GM12878 (cell line): ENCODE results near the gene PPRC1.

Experiments
- CREB1 ChIP-seq: IDR thresholded peaks from 2 replicates; pipeline ENCODE4 v1.6.1; 2012; ENCODE audit warnings: low read depth, mild to moderate bottlenecking, inconsistent platforms
- POLR2AphosphoS2 ChIP-seq: IDR thresholded peaks from 2 replicates; pipeline ENCODE4 v1.6.1; 2011; ENCODE audit warnings: low read depth, mild to moderate bottlenecking, low read length, improper control_type of control experiment, moderate library complexity
- RB1 ChIP-seq: fragments of 450-650 bp; formaldehyde crosslinking; IDR thresholded peaks from 2 replicates; pipeline ENCODE4 v1.6.1; 2017; ENCODE audit warnings: mild to moderate bottlenecking, borderline replicate concordance

DNA sequence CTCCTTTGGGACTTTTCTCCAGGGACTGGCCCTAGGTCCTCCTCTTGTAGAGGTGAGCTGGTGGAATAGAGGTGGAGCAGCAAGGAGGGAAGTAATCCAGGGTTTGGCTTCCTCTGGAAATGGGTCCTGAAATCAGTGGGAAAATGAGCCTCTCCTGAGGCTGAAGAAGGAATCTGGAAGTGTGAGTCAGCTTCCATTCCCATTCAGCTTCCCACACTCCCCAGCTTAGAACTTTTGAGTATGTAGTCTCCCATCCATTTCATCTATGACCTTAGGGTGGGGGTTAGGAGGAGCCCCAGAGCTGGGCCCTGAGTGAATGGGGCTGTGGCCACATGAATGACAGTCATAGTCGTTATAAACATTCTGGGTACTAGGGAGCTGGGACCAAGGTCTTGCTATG, 30.4 kb upstream of the PPRC1 start:
- TF ChIP-seq POLR2AphosphoS2: no peak
- TF ChIP-seq RB1: no peak
- TF ChIP-seq CREB1: no peak
